K562 (cell line): Measurements from ENCODE around the gene ADNP. TPM values are rescaled to one million over a fixed set of nuclear protein-coding genes. Genes with fewer than 3 reads are reported as not detected.

Experiments
- BACH1 ChIP-seq: fragments of 200-800 bp; sonication (Bioruptor generic); IDR thresholded peaks from 2 replicates; pipeline ENCODE4 v1.6.1; 2016; ENCODE audit warnings: missing genetic modification characterization, missing compliant biosample characterization
- BDP1 ChIP-seq: IDR thresholded peaks from 3 replicates; pipeline ENCODE4 v1.6.1; 2011; ENCODE audit not compliant: insufficient read length, insufficient read depth
- CEBPG ChIP-seq, 3 experiments: fragments of 200-800 bp in 1 of 3; sonication (Bioruptor generic) in 1 of 3; sonication (generic) in 1 of 3; formaldehyde crosslinking in 1 of 3; IDR thresholded peaks in 2 of 3; conservative IDR thresholded peaks in 1 of 3; 2 replicates each; pipeline versions ENCODE4 v1.6.1 to v1.8.0; 2016 to 2022; ENCODE audit warnings: missing compliant biosample characterization in 2 of 3, missing genetic modification characterization in 2 of 3, mild to moderate bottlenecking in 1 of 3, missing genetic modification reagents in 1 of 3
- EGR1 ChIP-seq: fragments of 450-650 bp; conservative IDR thresholded peaks from 2 replicates; pipeline ENCODE4 v1.6.1; 2017; ENCODE audit warnings: mild to moderate bottlenecking
- FOXK2 ChIP-seq, 2 experiments: fragments of 450-650 bp; IDR thresholded peaks in 1 of 2; conservative IDR thresholded peaks in 1 of 2; 2 replicates each; pipeline ENCODE4 v1.6.1; 2016; ENCODE audit warnings: low read depth in 2 of 2, mild to moderate bottlenecking in 1 of 2
- FOXO4 ChIP-seq: fragments of 450-650 bp; formaldehyde crosslinking; IDR thresholded peaks from 2 replicates; pipeline ENCODE4 v1.4.0; 2020; ENCODE audit warnings: mild to moderate bottlenecking, moderate library complexity
- ID3 ChIP-seq, 2 experiments: fragments of 250-450 bp in 1 of 2; fragments of 450-650 bp in 1 of 2; sonication (Bioruptor Pico) in 1 of 2; IDR thresholded peaks; 2 replicates each; pipeline versions ENCODE4 v1.6.1 to v1.8.0; 2016 to 2021; ENCODE audit warnings: mild to moderate bottlenecking in 2 of 2, moderate library complexity in 2 of 2, missing compliant biosample characterization in 1 of 2, missing genetic modification characterization in 1 of 2
- MEF2D ChIP-seq: conservative IDR thresholded peaks from 2 replicates; pipeline ENCODE4 v1.6.1; 2016; ENCODE audit warnings: low read depth, missing genetic modification characterization, missing compliant biosample characterization
- MIER1 ChIP-seq: fragments of 450-650 bp; IDR thresholded peaks from 2 replicates; pipeline ENCODE4 v1.6.1; 2016; ENCODE audit warnings: antibody characterized with exemption, mild to moderate bottlenecking, low read depth
- MTA3 ChIP-seq: fragments of 450-650 bp; formaldehyde crosslinking; IDR thresholded peaks from 2 replicates; pipeline ENCODE4 v1.6.1; 2017; ENCODE audit warnings: mild to moderate bottlenecking, borderline replicate concordance
- RB1 ChIP-seq: fragments of 450-650 bp; IDR thresholded peaks from 2 replicates; pipeline ENCODE4 v1.6.1; 2017; ENCODE audit warnings: low read depth, mild to moderate bottlenecking
- RBFOX2 ChIP-seq: fragments of 200-400 bp; formaldehyde crosslinking; IDR thresholded peaks from 2 replicates; pipeline ENCODE4 v1.6.1; 2017; ENCODE audit warnings: low read depth, mild to moderate bottlenecking, low read length, moderate library complexity
- SFPQ ChIP-seq: fragments of 200-400 bp; formaldehyde crosslinking; IDR thresholded peaks from 2 replicates; pipeline ENCODE4 v1.6.1; 2017; ENCODE audit warnings: mild to moderate bottlenecking, low read depth, low read length, moderate library complexity
- SMARCA4 ChIP-seq: fragments of 450-650 bp; IDR thresholded peaks from 2 replicates; pipeline ENCODE4 v1.6.1; 2016
- STAG1 ChIP-seq: sonication (generic); formaldehyde crosslinking; IDR thresholded peaks from 2 replicates; pipeline ENCODE4 v1.5.0; 2020; ENCODE audit warnings: missing genetic modification reagents, borderline replicate concordance
- TAF9B ChIP-seq: fragments of 450-650 bp; IDR thresholded peaks from 2 replicates; pipeline ENCODE4 v1.6.1; 2018; ENCODE audit warnings: mild to moderate bottlenecking; ENCODE audit not compliant: partially characterized antibody
- U2AF2 ChIP-seq: fragments of 200-400 bp; formaldehyde crosslinking; optimal IDR thresholded peaks from 2 replicates; pipeline ENCODE3; 2017; ENCODE audit warnings: low read depth, mild to moderate bottlenecking, low read length
- ZBTB12 ChIP-seq: fragments of 250-450 bp; sonication (Bioruptor Pico); IDR thresholded peaks from 2 replicates; pipeline ENCODE4 v1.4.0; 2020
- ZFP91 ChIP-seq: sonication (generic); formaldehyde crosslinking; IDR thresholded peaks from 2 replicates; pipeline ENCODE4 v1.8.0; 2022; ENCODE audit warnings: mild to moderate bottlenecking, missing genetic modification reagents
- ZNF444 ChIP-seq: fragments of 250-450 bp; sonication (Bioruptor Pico); IDR thresholded peaks from 2 replicates; pipeline ENCODE4 v1.4.0; 2020; ENCODE audit warnings: mild to moderate bottlenecking, moderate library complexity
- ZNF551 ChIP-seq: fragments of 250-450 bp; sonication (Bioruptor Pico); IDR thresholded peaks from 2 replicates; pipeline ENCODE4 v1.5.0; 2021; ENCODE audit warnings: mild to moderate bottlenecking, moderate library complexity
- polyA plus RNA-seq, 8 experiments: library from polyadenylated mRNA; depleted of rRNA in 4 of 8; stranded (reverse) in 5 of 8; unstranded in 3 of 8; fragments of >200 nt; fragmentation: Nextera tagmentation in 2 of 8; fragmentation: Illumina TruSeq in 1 of 8; extraction: Ambion mirVana in 2 of 8; extraction: Trizol in 1 of 8; gene quantifications; 2 replicates each; pipeline versions ENCODE4 v1.2.1 to v1.2.3, GENCODE V29; 2011 to 2014; ENCODE audit warnings: inconsistent platforms in 1 of 8, missing spikeins in 1 of 8
- total RNA-seq, 7 experiments: library from RNA; depleted of rRNA in 6 of 7; stranded (reverse); fragments of >200 nt in 6 of 7; fragmentation: Illumina TruSeq in 2 of 7; extraction: Trizol in 2 of 7; gene quantifications; 2 replicates each; pipeline versions ENCODE4 v1.2.1 to v1.2.3, GENCODE V29; 2011 to 2021; ENCODE audit warnings: low replicate concordance in 1 of 7

Gene ADNP
- total and polyA plus RNA-seq, 9 of the 15 experiments (the other 6 are each of a cell fraction or from before 2014, with no cell fraction given): 17.8 to 59.9 (median 25.3) TPM

GRCh38 chr20:50980071-50980681 lies 48.9 kb upstream of the ADNP start (continued):
- no peak for TF ChIP-seq MEF2D (tag)
- TF ChIP-seq U2AF2: no peak
- TF ChIP-seq FOXK2 (conservative IDR thresholded peaks at IDR 0.05 in 1 of 2, IDR thresholded peaks at IDR 0.05 in 1 of 2; ENCODE audit: low read depth in 2 of 2): no peak
- TF ChIP-seq MIER1: no peak
- no peak for TF ChIP-seq ZNF551 (CRISPR knock-in tag)
- TF ChIP-seq ZBTB12 (CRISPR knock-in tag): no peak
- TF ChIP-seq BDP1: no peak
- no peak for TF ChIP-seq STAG1
- no peak for TF ChIP-seq ZFP91 (CRISPR knock-in tag)
- TF ChIP-seq EGR1: 0 out of 2 replicates have a peak, but pooled peaks have one; percentile 20
- TF ChIP-seq SFPQ: no peak
- no peak for TF ChIP-seq MTA3
- peak; percentile 88 for TF ChIP-seq CEBPG (CRISPR knock-in tag; IDR thresholded peaks at IDR 0.05)
- peak in 1 of 2 experiments; percentile 94; a peak in 2 of 4 replicates for TF ChIP-seq CEBPG (tag; conservative IDR thresholded peaks at IDR 0.05 in 1 of 2, IDR thresholded peaks at IDR 0.05 in 1 of 2)
- TF ChIP-seq ID3 (CRISPR knock-in tag; IDR thresholded peaks at IDR 0.05): no peak
- TF ChIP-seq ID3 (tag; IDR thresholded peaks at IDR 0.05): no peak
- peak; percentile 47; the same call in 1 of the 2 replicates for TF ChIP-seq SMARCA4
- no peak for TF ChIP-seq RBFOX2
- TF ChIP-seq RB1: no peak
- TF ChIP-seq ZNF444: no peak
- peak; percentile 41 for TF ChIP-seq TAF9B
- no peak for TF ChIP-seq BACH1 (tag)
- no peak for TF ChIP-seq FOXO4 (CRISPR knock-in tag)
